Uterus (tissue), 2 donors: ENCODE measurements around the gene ABLIM2.

Experiments used
- CTCF ChIP-seq, 4 experiments: fragments of 200-600 bp in 2 of 4; fragments of 450-650 bp in 2 of 4; sonication (generic) in 2 of 4; IDR thresholded peaks; one replicate each; pipeline ENCODE4 v1.5.1; 2016 to 2019; ENCODE audit warnings: antibody characterized with exemption in 4 of 4, mild to moderate bottlenecking in 2 of 4, moderate library complexity in 1 of 4
- POLR2A ChIP-seq, 2 donors: fragments of 450-650 bp; IDR thresholded peaks; one replicate each; pipeline ENCODE4 v1.6.1; 2016; ENCODE audit warnings: antibody characterized with exemption in 2 of 2, mild to moderate bottlenecking in 1 of 2, moderate library complexity in 1 of 2

DNA sequence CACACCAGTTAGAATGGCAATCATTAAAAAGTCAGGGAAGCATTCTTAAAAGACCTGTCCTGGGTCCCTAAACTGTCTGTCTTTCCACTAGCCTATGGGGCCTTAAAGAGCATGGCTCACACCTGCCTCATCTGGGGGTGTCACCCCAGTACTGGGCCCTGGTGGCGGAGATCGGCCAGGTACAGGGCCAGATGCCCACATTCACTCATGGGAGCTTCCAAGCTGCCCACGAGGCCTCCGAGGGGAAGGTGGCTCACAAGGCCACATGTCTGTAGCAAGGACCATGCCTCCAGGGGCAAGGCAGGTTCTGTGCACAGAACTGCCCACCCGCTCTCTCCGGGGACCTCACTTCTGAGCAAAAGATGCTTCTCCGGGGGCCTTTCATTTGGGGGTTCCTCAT, 163.5 kb downstream of the ABLIM2 start:
- TF ChIP-seq POLR2A (IDR thresholded peaks at IDR 0.05) (no peak), CTCF (IDR thresholded peaks at IDR 0.05) (no peak)
